HG03175 (cell line): ENCODE measurements around the gene MZB1.
"Not testable (repeated sequence)": the region's sequence is repeated elsewhere in the genome, so short reads cannot be mapped to it uniquely, and the experiment has no call there.

Experiments used
- ATAC-seq: cut with Tn5 transposase; IDR thresholded peaks from one replicate; pipeline ENCODE4 v1.9.1; 2021; ENCODE audit warnings: mild to moderate bottlenecking, moderate library complexity; ENCODE audit not compliant: unreplicated experiment

MZB1 gene

DNA sequence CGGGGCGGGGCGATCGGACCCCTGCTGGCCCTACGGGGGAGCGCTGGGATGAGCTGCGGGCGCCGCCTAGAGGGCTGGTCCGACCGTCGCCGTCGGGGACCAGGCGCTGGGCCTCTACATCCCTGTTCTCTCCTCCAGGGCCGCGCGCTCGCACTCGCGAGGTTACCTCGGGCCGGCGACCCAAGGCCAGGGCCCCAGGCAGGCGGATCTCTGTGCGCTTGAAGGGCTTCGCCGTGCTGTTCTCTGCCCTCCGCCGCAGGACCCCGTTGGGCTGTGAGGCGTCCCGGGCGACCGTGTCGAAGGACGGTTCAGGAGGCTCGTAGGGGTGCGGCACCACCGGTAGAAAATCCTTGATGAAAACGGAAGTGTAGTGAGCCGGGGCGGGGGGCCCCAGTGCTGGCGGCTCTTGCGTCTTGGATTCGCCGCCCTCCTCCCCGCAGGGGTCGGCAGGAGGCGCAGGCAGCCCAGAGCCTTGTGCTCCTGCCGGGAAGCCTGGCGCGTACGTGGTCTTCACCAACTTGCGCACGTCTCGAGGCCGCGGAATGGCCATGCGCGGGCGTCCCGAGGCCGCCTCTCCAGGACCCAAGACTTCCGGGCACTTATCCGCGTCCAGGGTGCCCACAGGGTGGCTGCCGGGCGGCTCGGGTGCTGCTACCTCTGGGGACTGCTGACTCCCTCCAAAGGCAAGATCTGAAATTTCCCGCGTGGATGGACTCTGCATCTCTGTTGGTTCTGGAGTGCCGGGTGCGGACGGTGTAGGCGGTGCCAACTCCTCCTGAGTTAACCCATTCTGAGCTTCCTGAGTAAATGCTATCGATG, 3.2 kb upstream of the MZB1 start:
- ATAC-seq: peak; percentile 55

DNA sequence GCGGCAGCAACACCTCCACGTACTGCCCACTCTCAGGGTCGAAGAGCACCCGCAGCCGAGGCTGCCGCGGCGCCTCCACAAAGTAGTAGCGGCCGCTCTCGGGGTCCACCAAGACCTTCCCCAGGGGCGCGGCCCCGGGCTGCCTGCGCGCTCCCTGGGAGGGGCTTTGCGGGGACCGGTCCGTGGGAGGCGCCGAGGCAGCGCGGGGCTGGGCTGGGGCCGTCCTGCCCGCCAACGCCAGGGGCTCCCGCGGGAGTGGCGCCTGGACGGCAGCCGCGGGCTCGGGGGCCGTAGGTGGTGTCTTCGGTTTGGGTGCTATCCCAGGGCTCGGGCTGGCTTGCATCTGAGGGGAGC, 2.6 kb upstream of the MZB1 start:
- ATAC-seq: peak; percentile 11

DNA sequence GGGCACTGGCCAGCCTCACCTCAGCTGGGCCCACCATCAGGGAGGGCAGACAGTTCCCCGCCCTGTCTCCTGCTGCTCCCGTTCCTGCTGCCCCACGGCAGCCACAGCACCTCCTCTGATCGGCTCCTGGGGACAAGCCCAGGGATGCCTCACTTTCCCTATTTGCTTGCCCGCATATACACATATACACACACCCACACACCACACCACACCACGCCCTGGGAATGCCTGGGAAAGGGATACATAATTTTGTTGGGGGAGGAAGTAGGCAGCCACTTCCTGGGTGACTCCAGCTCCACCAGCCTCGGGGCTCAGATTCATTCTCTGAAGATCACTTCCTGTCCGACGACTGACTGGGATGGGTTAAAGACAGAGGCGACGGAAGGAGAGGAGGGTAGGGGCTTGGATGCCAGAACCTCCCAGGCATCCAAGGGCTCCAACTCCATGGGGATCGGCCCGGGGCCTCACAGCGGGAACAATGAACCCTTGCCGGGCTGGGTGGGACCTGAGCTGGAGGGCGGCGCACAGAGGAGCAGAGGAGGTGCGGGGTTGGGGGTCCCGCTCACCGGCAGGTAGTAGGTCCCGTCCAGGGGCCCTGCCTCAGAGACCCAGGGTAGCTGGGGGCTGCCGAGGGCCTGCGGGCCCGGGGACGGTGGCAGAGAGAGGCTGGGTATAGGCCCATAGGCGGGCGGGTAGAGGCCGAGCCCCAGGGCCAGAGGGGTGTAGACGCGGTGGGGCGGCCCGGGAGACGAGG, 2.0 kb upstream of the MZB1 start:
- ATAC-seq: peak; percentile 0

DNA sequence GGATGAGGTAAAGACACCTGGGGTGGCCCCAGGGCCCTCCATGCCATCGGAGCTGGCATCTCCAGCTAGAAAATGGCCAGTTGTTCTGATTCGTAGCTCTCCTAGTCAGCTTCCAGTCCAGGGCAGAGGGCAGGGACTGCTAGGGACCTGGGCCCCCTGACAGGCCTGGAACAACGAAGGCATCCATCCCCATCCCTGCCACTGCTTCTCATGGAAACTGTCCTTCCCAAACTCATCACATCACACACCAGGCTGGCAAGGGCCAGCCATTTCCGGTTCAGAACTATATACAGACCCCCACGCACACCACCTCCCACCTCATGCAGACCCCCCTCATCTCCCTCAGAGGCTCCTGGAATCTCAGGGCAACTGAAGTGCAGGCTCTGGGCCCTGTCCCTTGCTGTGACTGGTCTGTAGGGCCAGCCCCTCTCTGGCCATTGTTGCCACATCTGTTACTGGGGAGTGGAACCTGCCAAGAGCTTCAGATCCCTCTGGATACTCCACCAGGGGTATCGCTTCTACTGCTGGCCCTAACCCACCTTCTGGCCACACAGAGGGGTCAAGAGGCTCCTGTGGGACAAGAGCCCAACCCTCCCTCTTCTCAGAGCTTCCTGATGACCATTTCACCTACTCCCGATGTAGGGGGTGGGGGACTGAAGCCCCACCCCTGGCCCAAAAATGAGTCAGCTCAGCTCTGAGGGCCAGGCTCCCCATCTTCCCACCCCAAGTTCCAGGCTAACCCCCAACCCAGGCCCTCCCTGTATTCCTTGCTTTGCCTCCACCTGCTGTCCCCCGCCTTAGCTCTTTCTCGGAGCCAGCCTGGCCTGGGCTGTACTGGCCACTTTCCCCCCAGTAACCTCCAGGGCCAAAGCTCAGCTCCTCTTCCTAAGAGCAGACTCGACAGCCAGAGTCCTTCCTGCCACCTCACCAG, 1.2 kb upstream of the MZB1 start:
- ATAC-seq: no peak

DNA sequence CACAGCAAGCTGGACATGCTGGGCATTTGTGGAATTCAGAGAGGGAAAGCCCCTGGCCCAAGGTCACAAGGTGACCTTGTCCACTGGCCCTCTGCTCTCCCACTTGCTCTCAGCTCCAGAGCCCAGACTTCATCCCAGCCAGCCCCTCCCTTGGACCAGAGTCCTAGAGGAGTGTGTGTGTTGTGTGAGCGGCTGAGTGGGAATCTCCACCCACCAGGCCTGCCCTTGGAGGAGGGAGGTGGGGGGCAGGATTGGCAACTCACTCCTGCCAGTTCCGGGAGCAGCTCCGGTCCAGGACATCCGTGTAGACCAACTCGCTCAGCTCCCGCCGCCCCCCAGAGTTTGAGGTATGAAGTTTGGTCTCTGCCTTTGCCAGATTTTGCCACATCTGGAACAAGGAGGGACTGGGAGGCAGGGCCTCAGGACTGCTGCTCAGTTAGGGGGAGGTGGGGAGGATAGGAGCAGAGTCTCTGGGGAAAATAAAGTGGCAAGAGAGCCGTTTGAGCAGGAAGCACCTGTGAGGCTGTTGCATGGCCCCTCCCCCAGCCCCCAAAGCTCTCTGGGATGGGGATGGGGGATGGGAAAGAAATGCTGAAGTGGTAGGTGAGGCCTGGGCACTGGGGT, 1.4 kb downstream of the MZB1 start:
- ATAC-seq: no peak

DNA sequence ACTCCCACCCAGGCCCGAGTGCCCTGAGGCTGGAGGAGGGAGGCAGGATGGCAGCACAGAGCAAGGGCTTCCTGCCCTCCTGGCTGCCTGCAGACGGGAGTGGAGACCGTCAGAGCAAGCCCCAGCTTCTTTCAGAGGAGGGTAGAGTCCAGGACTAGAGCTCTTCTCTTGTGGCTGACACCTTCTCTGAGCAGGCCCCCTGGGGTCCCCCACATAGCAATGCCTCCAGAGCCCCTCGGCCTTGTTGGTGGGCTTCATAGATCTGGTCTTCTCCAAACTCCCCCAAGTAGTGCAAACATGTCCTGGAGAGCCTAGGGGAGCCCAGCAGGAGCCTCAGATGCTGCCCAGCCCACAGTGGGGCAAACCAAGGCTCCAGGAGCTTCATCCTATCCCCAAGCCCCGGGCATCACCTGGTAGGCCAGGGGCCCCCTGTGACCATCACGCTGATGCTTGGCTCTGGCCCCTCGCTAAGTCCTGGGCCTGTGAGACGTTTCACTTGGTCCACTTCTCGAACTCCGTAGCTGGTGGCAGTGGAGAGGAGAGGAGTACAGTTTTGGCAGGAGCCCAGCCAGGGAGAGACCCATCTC, 2.0 kb downstream of the MZB1 start:
- ATAC-seq: no peak

DNA sequence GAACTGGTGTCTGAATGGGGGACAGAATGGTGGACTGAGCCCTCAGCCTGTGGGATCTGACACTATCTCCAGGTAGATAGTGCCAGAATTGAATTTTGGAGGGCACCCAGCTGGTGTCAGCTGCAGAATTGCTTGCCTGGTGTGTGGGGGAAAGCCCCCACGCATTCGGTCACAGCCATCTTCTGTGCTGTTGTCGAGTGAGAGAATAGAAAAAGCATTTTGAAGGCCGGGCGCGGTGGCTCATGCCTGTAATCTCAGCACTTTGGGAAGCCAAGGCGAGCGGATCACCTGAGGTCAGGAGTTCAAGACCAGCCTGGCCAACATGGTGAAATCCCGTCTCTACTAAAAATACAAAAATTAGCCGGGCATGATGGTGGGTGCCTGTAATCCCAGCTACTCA, 2.8 kb downstream of the MZB1 start:
- not testable (repeated sequence) for ATAC-seq

DNA sequence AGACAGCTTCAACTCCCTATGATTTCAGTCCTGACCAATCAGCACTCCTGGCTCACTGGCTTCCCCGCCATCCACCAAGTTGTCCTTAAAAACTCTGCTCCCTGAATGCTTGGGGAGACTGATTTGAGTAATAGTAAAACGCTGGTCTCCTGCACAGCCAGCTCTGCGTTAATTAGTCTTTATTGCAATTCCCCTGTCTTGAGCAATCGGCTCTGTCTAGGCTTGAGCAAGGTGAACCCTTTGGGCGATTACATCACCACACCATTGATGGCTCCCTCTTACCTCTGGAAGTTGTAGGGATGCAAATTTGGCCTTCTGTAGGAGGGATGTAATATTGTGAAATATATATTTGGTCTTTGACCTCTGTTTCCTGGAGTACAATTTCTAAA, 3.7 kb downstream of the MZB1 start:
- ATAC-seq: no peak

DNA sequence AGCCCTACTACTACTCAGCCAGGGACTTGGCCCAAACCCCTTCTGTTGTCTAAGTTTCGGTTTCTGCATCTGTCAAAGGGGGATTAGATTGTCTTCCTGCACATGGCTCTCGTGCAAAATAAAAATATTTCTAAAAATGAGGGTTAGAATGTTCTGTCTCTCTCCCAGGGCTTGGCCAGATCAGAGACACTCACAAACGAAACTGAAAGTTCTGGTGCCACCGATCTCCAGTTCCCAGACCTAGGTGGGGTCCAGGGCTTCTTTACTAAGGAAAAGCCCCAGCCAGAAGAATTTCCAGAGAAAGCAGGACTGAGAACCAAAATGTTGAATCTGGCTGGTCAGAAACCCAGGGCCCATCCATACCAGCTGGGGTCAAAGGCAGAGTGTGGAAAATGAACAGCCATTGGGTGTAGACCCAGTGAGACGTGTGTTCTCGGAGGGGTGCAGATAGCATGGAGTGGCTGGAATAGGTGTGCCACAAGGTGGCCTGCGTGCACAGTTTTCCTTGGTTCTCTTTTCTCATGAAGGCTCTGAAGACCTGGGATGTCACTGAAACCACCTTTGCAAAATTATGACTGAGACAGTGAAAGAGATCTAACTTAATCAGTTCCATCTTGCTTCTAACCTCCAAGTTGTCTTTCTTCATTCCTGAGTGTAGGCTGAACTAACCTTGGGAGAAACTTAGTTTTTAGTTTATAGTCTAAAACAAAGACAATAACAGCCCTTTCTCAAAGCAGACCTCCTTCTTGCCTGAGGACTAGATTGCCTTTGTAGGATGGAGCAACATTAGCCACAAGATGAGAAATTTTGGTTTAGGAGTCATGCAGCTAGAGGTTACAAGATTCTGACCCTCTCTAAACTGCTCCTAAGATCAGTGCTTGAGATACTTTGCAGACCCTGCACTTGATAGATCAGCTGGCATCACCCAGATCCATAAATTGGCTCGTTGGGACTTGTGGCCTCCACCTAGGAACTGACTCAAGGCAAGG, 4.4 kb downstream of the MZB1 start:
- no peak for ATAC-seq

DNA sequence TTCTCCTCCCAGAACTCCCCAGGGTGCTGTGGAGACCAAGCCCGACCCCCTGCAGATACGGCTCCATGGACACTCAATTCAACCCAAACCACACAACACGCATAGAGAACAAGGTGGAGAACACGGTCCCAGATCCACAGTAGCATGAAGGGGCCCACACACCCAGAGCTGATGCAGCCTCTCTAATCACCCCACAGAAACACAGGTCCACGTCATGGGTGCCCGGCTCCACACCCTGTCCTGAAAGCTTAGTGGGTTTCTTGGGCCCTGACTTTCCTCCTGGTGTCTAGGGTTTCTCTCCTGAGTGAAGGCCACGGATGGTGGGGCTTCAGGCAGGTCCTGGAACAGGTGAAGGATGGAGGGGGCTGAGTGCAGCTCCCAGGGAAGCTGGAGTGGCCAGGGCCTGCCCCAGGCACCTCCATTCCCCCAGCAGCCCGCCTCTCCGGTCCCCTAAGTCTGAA, 5.1 kb downstream of the MZB1 start:
- no peak for ATAC-seq

DNA sequence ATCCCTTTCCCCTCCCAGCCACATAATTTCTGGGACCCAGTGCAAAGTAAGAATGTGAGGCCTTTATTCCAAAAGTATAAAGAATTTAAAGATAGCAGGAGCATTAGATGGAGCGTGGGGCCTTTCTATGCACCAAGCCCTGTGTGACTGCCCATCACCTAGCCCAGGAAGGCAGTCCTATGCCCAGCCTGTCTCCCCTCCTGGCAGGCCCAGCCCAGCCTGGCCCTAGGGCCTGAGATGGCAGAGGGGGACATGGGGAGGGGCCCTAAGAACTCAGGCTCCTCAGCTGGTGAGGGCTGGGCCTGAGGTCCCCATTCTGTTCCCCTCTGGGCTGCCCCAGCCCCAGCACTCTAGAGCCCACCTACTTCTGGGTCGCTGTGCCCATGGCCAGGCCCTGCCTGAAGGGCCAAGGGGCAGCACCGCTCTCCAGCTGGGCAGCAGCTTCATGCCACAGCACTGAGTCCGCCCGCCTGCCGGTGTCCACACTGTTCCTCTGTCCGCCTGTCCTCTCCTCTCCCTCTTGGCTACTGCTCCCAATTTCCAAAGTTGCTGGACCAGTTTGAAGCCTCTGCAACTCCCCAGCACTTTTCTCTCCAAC, 5.6 kb downstream of the MZB1 start:
- ATAC-seq: no peak

DNA sequence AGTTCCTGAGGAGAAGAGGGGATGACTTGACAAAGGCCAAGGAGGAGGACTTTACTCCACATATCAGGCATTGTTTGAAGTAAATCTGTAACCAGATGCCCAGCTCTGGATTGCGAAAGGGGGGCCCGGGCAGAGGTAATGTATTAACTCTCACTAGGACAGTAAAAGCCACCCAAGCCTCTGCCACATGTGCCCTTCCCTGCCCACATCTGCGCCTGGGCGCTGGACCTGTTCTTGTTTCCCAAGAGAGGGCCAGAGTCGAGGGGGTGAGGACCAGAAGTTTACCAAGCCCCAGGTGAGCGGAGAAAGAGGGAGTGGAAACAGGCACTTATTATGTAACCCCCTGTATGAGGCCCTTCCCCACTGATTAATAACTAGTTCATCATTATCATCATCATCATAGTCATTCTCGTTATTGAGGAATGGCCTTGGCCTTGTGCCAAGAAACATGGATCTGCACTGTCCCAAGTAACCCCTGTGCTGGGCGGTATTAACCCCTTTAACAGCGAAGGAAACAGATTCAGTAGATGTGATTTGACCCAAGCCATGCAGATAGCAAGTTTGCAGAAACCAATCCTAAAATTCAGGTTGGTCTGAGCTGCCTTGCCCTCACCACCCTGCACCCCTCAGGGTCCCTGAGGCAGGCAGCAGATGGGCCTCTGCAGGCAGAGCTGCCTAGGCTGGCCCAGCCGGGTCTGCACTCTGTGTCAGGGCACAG, 6.3 kb downstream of the MZB1 start, which contains the start of gene SLC23A1:
Gene SLC23A1, minus strand, starts transcription at position 23 of the 718 bp plus-strand sequence. CDS start 44 bp downstream, outside the sequence.
- ATAC-seq: no peak

DNA sequence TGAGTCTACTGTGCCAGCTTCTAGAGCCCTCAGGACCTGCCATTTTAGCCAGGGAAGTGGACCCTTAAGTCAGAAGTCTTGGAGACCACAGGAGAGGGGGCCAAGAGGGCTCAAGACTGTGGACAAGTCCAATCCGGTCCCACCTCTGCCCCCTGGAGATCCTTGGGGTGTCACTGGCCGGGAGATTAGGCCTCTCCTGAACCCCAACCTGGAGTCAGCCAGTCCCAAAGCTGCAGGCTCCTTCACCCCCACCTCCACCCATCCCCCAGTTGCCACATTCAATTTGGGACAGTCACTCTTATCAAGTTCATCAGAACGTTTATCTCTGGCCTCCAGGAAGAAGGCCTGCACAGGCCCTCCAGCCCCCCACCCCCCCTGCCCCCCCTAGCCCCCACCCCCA, 6.9 kb downstream of the MZB1 start:
- no peak for ATAC-seq

DNA sequence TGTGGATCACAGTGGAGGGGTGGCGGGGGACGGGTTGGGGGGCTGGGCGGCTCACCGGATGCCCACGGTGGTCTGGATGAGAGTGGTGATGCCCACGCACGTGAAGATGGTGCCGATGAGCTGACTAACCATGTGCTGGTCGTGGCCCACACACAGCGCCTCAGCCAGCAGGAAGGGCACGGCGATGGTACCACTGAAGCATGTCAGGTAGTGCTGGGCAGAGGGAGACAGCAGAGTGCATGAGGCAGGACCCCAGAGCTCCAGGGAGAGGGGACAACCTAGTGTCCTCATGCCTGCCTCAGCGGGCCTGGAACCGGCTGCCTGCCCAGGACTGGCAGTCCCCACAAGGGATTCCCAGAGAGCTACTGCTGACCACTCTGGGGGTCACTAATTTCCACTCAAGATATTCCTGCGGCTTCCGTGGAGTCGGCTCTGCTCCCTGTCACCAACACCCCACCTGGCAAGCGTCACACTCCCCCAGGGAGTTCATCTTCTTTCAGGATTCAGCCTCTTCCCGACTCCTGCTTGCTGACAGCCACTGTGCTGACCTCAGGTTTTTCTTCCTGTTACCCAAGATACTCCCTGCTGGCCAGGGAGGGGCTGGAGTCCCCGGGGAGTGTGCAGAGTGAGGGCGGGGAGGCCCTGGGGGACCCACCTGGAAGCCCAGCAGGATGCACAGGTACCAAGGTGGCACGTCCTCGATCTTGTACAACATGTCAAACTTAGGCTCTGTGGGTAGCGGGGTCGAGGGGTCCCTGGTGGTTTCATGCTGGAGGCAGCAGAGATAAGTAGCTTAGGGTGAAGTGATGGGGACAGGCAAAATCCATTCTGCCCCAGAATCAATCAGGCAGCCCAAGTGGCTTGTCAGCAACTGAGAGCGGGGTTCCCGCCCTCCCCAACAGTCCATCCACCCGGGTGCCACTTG, 7.6 kb downstream of the MZB1 start:
- ATAC-seq: no peak

DNA sequence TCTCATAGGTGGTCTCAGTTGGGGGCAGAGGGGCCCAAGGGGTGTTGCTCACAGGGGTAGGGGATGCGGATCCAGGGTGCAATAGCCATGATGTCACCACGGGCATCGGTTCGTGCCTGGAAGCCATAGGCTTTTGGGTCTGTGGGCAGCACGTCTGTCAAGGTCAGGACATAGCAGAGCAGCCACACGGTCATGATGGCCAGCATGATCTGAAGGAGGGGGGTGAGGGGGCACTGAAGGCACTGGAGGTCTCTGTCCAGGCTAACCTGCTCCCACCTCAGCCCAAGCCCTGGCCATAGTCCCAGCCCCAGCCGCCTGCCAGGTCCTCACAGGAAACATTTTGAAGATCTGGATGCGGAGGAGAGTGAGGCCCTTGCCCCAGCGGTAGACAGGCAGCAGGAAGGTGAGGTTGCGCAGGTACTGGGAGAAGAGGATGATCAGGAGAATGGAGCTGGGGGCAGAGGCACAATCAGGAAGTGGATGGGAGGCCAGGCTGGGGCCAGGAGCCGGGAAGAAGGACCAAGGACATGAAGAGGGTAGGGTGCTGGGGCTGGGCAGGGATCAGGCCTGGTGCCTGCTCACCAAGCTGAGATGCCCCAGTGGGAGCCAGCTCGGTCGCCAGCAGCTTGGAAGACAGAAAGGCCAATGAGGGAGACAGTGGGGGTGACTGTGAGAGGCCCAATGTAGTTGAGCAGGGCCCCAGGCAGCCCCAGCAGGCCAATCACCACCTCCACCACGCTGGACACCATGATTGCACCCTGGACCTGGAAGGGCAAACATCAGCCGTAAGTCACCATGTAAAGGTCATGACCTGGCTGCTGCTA, 9.9 kb downstream of the MZB1 start:
- no peak for ATAC-seq

DNA sequence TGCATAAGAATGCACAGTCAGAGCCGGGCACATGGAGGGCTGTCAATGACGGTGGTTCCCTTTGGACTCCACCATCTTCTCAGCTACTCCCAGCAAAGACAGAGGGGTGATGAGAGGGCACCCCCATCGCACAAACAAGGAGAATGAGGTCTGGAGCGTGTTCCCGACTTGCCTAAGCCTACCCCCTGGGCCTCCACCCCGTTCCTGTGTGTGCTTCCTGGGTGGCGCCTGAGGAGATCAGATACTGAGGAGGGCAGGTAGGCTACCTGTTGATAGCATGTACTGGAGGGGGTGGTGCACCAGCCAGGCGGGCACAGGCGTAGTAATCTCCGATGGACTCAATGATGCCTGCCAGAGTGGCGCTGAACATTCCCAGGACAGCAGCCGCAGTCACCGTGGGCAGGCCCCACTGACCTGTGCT, 10.8 kb downstream of the MZB1 start:
- no peak for ATAC-seq
